Activated T-helper 2 cell treated with anti-CD3 and anti-CD28 coated beads, Interferon-gamma antibody, Interleukin-2, Interleukin-4, amounts not matched to agents 10 μg/mL and 5 μg/mL and 100 μg/mL, durations not matched to agents 14 hours and 24 hours and 36 hours (primary cell): ENCODE measurements around the gene FBXW8. TPM values are rescaled to one million over a fixed set of nuclear protein-coding genes. Genes with fewer than 3 reads are reported as not detected.

Experiments used
- DNase-seq: peaks from one replicate; pipeline ENCODE4 v3.0.0; 2021; ENCODE audit warnings: low spot score
- H3K27ac Mint-ChIP-seq: one replicate; pipeline ENCODE4 v1.8.0; 2021; ENCODE audit warnings: mixed read lengths
- H3K27me3 Mint-ChIP-seq: one replicate; pipeline ENCODE4 v1.8.0; 2021; ENCODE audit warnings: low read depth, mixed read lengths
- H3K36me3 Mint-ChIP-seq: one replicate; pipeline ENCODE4 v1.8.0; 2021; ENCODE audit warnings: low read depth, mixed read lengths
- H3K4me1 Mint-ChIP-seq: one replicate; pipeline ENCODE4 v1.8.0; 2021; ENCODE audit warnings: low read depth, mixed read lengths
- H3K4me3 Mint-ChIP-seq: one replicate; pipeline ENCODE4 v1.8.0; 2021; ENCODE audit warnings: low read depth, mild to moderate bottlenecking, moderate library complexity, mixed read lengths
- H3K9me3 Mint-ChIP-seq: one replicate; pipeline ENCODE4 v1.8.0; 2021; ENCODE audit warnings: mixed read lengths
- intact Hi-C: fragments of 100-400 bp; cut with micrococcal nuclease; formaldehyde crosslinking; loops from one replicate; pipeline ENCODE4 v1.15.1; 2023
- total RNA-seq: library from RNA; stranded (reverse); gene quantifications from 2 replicates; pipeline ENCODE4 v1.2.3, GENCODE V29; 2022

Gene FBXW8
- total RNA-seq, 1 donor from 2014 or later = 3.3 TPM

GRCh38 chr12:116879509-116880212, 31.1 kb upstream of the FBXW8 start:
- no peak for DNase-seq
- Mint-ChIP-seq H3K36me3 (peaks cover 4% of the 10 kb centered on the region), H3K4me1 (peaks cover 14% of the 10 kb centered on the region), H3K9me3 (peaks cover 2% of the 10 kb centered on the region), H3K4me3 (no peak overlapping the region), H3K27ac (no peak overlapping the region), H3K27me3 (peaks cover 70% of the 10 kb centered on the region)
- intact Hi-C loops = loop anchor here (10.0 kb wide), 1 partner anchor 175 kb away; no protein-coding TSS in a partner anchor

- peaks cover 71% of the 10 kb centered on the region for H3K27me3 Mint-ChIP-seq
- H3K36me3 Mint-ChIP-seq = peaks cover 4% of the 10 kb centered on the region
- peaks cover 14% of the 10 kb centered on the region for H3K4me1 Mint-ChIP-seq
- DNase-seq = no peak
- intact Hi-C loops = loop anchor here (10.0 kb wide), 1 partner anchor 176 kb away; no protein-coding TSS in a partner anchor
- H3K9me3 Mint-ChIP-seq = no peaks in the 10 kb centered on the region
- no peak overlapping the region for H3K27ac Mint-ChIP-seq
- peak overlapping the region; percentile 46 for H3K4me3 Mint-ChIP-seq
Observed at GRCh38 chr12:116880213-116880816, 30.4 kb upstream of the FBXW8 start.

- intact Hi-C loops = loop anchor here (10.0 kb wide), 1 partner anchor 176 kb away; no protein-coding TSS in a partner anchor
Observed at GRCh38 chr12:116880817-116881324, 29.9 kb upstream of the FBXW8 start.

GRCh38 chr12:116881325-116881876, 29.3 kb upstream of the FBXW8 start, which contains the start of gene HRK:
Gene HRK, minus strand, starts transcription at chr12:116881441. Its CDS starts 134 bp downstream, at chr12:116881307.
- H3K9me3 Mint-ChIP-seq = no peaks in the 10 kb centered on the region
- peaks cover 64% of the 10 kb centered on the region for H3K27me3 Mint-ChIP-seq
- DNase-seq = no peak
- peaks cover 4% of the 10 kb centered on the region for H3K36me3 Mint-ChIP-seq
- intact Hi-C loops = loop anchor here (10.0 kb wide), 1 partner anchor 177 kb away; no protein-coding TSS in a partner anchor
- H3K4me3 Mint-ChIP-seq = peak within 1 kb of the TSS; percentile 46
- peaks cover 14% of the 10 kb centered on the region for H3K4me1 Mint-ChIP-seq
- H3K27ac Mint-ChIP-seq = no peak within 1 kb of the TSS

More at GRCh38 chr12:116880817-116881324, 29.9 kb upstream of the FBXW8 start:
- peaks cover 4% of the 10 kb centered on the region for H3K36me3 Mint-ChIP-seq
- peak; percentile 14 for DNase-seq
- H3K27ac Mint-ChIP-seq = no peak overlapping the region
- peak overlapping the region; percentile 46 for H3K4me3 Mint-ChIP-seq
- no peaks in the 10 kb centered on the region for H3K9me3 Mint-ChIP-seq
- H3K27me3 Mint-ChIP-seq = peaks cover 69% of the 10 kb centered on the region
- H3K4me1 Mint-ChIP-seq = peaks cover 14% of the 10 kb centered on the region

- Mint-ChIP-seq H3K9me3 (no peaks in the 10 kb centered on the region), H3K27ac (no peak overlapping the region)
- intact Hi-C loops = loop anchor here (10.0 kb wide), 1 partner anchor 177 kb away; no protein-coding TSS in a partner anchor
Observed at GRCh38 chr12:116881877-116882507, 28.8 kb upstream of the FBXW8 start.

GRCh38 chr12:116882742-116883141, 28.0 kb upstream of the FBXW8 start:
- DNase-seq = no peak
- Mint-ChIP-seq H3K27me3 (peaks cover 62% of the 10 kb centered on the region), H3K27ac (no peak overlapping the region), H3K36me3 (peaks cover 4% of the 10 kb centered on the region), H3K4me3 (no peak overlapping the region), H3K4me1 (peaks cover 14% of the 10 kb centered on the region), H3K9me3 (no peaks in the 10 kb centered on the region)
- intact Hi-C loops = loop anchor here (10.0 kb wide), 1 partner anchor 178 kb away; no protein-coding TSS in a partner anchor

More at GRCh38 chr12:116881877-116882507, 28.8 kb upstream of the FBXW8 start:
- H3K27me3 Mint-ChIP-seq = peaks cover 61% of the 10 kb centered on the region
- no peak for DNase-seq
- no peak overlapping the region for H3K4me3 Mint-ChIP-seq
- peaks cover 14% of the 10 kb centered on the region for H3K4me1 Mint-ChIP-seq
- peaks cover 4% of the 10 kb centered on the region for H3K36me3 Mint-ChIP-seq

GRCh38 chr12:116884871-116885270, 25.9 kb upstream of the FBXW8 start:
- H3K27ac Mint-ChIP-seq = no peak overlapping the region
- H3K27me3 Mint-ChIP-seq = peaks cover 47% of the 10 kb centered on the region
- intact Hi-C loops = loop anchor here (10.0 kb wide), 1 partner anchor 180 kb away; no protein-coding TSS in a partner anchor
- H3K36me3 Mint-ChIP-seq = no peaks in the 10 kb centered on the region
- DNase-seq = no peak
- H3K4me3 Mint-ChIP-seq = no peak overlapping the region
- peaks cover 8% of the 10 kb centered on the region for H3K4me1 Mint-ChIP-seq
- H3K9me3 Mint-ChIP-seq = no peaks in the 10 kb centered on the region

GRCh38 chr12:116885491-116885890, 25.3 kb upstream of the FBXW8 start:
- Mint-ChIP-seq H3K4me3 (no peak overlapping the region), H3K4me1 (peaks cover 2% of the 10 kb centered on the region), H3K27ac (no peak overlapping the region), H3K9me3 (no peaks in the 10 kb centered on the region), H3K27me3 (peaks cover 42% of the 10 kb centered on the region), H3K36me3 (no peaks in the 10 kb centered on the region)
- DNase-seq = no peak
- intact Hi-C loops = loop anchor here (10.0 kb wide), 1 partner anchor 181 kb away; no protein-coding TSS in a partner anchor

GRCh38 chr12:116887244-116887643, 23.5 kb upstream of the FBXW8 start:
- H3K36me3 Mint-ChIP-seq = no peaks in the 10 kb centered on the region
- no peak overlapping the region for H3K27ac Mint-ChIP-seq
- no peaks in the 10 kb centered on the region for H3K4me1 Mint-ChIP-seq
- no peak overlapping the region for H3K4me3 Mint-ChIP-seq
- H3K9me3 Mint-ChIP-seq = no peaks in the 10 kb centered on the region
- DNase-seq = no peak
- intact Hi-C loops = loop anchor here (10.0 kb wide), 1 partner anchor 182 kb away; no protein-coding TSS in a partner anchor
- peaks cover 33% of the 10 kb centered on the region for H3K27me3 Mint-ChIP-seq

GRCh38 chr12:116887897-116888296, 22.9 kb upstream of the FBXW8 start:
- DNase-seq = no peak
- H3K27ac Mint-ChIP-seq = no peak overlapping the region
- H3K4me3 Mint-ChIP-seq = no peak overlapping the region
- no peaks in the 10 kb centered on the region for H3K4me1 Mint-ChIP-seq
- H3K9me3 Mint-ChIP-seq = no peaks in the 10 kb centered on the region
- H3K27me3 Mint-ChIP-seq = peaks cover 27% of the 10 kb centered on the region
- intact Hi-C loops = loop anchor here (10.0 kb wide), 1 partner anchor 183 kb away; no protein-coding TSS in a partner anchor
- H3K36me3 Mint-ChIP-seq = no peaks in the 10 kb centered on the region

GRCh38 chr12:116890330-116890729, 20.4 kb upstream of the FBXW8 start:
- no peaks in the 10 kb centered on the region for H3K36me3 Mint-ChIP-seq
- no peaks in the 10 kb centered on the region for H3K4me1 Mint-ChIP-seq
- H3K4me3 Mint-ChIP-seq = no peak overlapping the region
- intact Hi-C loops = no loop called here
- H3K27ac Mint-ChIP-seq = no peak overlapping the region
- no peaks in the 10 kb centered on the region for H3K9me3 Mint-ChIP-seq
- H3K27me3 Mint-ChIP-seq = peaks cover 18% of the 10 kb centered on the region
- DNase-seq = no peak

GRCh38 chr12:116891019-116891418, 19.7 kb upstream of the FBXW8 start:
- intact Hi-C loops = no loop called here
- peaks cover 18% of the 10 kb centered on the region for H3K27me3 Mint-ChIP-seq

More at GRCh38 chr12:116891019-116891418, 19.7 kb upstream of the FBXW8 start:
- no peaks in the 10 kb centered on the region for H3K4me1 Mint-ChIP-seq
- H3K4me3 Mint-ChIP-seq = no peak overlapping the region
- DNase-seq = no peak
- no peak overlapping the region for H3K27ac Mint-ChIP-seq
- H3K9me3 Mint-ChIP-seq = no peaks in the 10 kb centered on the region
- no peaks in the 10 kb centered on the region for H3K36me3 Mint-ChIP-seq
